HG02938 (cell line): ENCODE measurements around the gene CASKIN2.

ENCODE experiments used
- ATAC-seq: cut with Tn5 transposase; IDR thresholded peaks from one replicate; pipeline ENCODE4 v1.9.1; 2021; ENCODE audit warnings: mild to moderate bottlenecking, moderate library complexity; ENCODE audit not compliant: unreplicated experiment

The CASKIN2 gene

GRCh38 chr17:75515496-75516254 is at the start of gene CASKIN2:
CASKIN2 (minus strand) TSS chr17:75515537; CDS start chr17:75513804, 1,733 bp downstream.
- ATAC-seq: peak; percentile 38

- no peak for ATAC-seq
Measured at GRCh38 chr17:75565066-75565465, 49.7 kb upstream of the CASKIN2 start.

- ATAC-seq: no peak
Measured at GRCh38 chr17:75564195-75564594, 48.9 kb upstream of the CASKIN2 start.

GRCh38 chr17:75563063-75563758 is 47.9 kb upstream of the CASKIN2 start:
- ATAC-seq: no peak

GRCh38 chr17:75561927-75562603 is 46.7 kb upstream of the CASKIN2 start:
- ATAC-seq: no peak

- no peak for ATAC-seq
Measured at GRCh38 chr17:75559958-75560533, 44.7 kb upstream of the CASKIN2 start.

- ATAC-seq: no peak
Measured at GRCh38 chr17:75558666-75559530, 43.6 kb upstream of the CASKIN2 start.

- ATAC-seq: no peak
Measured at GRCh38 chr17:75557852-75558665, 42.7 kb upstream of the CASKIN2 start.

- ATAC-seq: no peak
Measured at GRCh38 chr17:75557075-75557851, 41.9 kb upstream of the CASKIN2 start.

- no peak for ATAC-seq
Measured at GRCh38 chr17:75555679-75556153, 40.4 kb upstream of the CASKIN2 start.

GRCh38 chr17:75553295-75554110 is 38.2 kb upstream of the CASKIN2 start:
- no peak for ATAC-seq

- ATAC-seq: no peak
Measured at GRCh38 chr17:75552425-75553294, 37.3 kb upstream of the CASKIN2 start.

- no peak for ATAC-seq
Measured at GRCh38 chr17:75551266-75551665, 35.9 kb upstream of the CASKIN2 start.

- ATAC-seq: no peak
Measured at GRCh38 chr17:75550139-75550465, 34.8 kb upstream of the CASKIN2 start.

GRCh38 chr17:75549246-75550138 is 34.2 kb upstream of the CASKIN2 start:
- ATAC-seq: no peak

GRCh38 chr17:75548813-75549212 is 33.5 kb upstream of the CASKIN2 start:
- no peak for ATAC-seq
